Bronchial epithelial cell (primary cell): ENCODE results near the gene ZDHHC23. TPM values are rescaled to one million over a fixed set of nuclear protein-coding genes. Genes with fewer than 3 reads are reported as not detected.

Source experiments
- DNase-seq: peaks from one replicate; pipeline ENCODE4 v3.0.0-alpha.2; 2010; ENCODE audit warnings: low read depth
- FAIRE-seq: peaks from 2 replicates; lab custom pipeline; 2011; peaks lifted over from hg19 to GRCh38; lab: Jason Lieb, UNC
- H3K27me3 ChIP-seq: 2 replicates; pipeline ENCODE4 v1.5.1; 2011; ENCODE audit warnings: low read length; ENCODE audit not compliant: control insufficient read depth, insufficient read depth
- H3K36me3 ChIP-seq: 2 replicates; pipeline ENCODE4 v1.5.1; 2011; ENCODE audit warnings: low read length; ENCODE audit not compliant: control insufficient read depth, insufficient read depth
- H3K4me3 ChIP-seq: 2 replicates; pipeline ENCODE4 v1.5.1; 2011; ENCODE audit warnings: mild to moderate bottlenecking, low read depth, low read length, control low read depth
- total RNA-seq: library from RNA; depleted of rRNA; stranded (reverse); fragments of >200 nt; gene quantifications from 2 replicates; pipeline ENCODE4 v1.2.1, GENCODE V29; 2014
- TF ChIP-seq, protein P1 (sequence below): IDR thresholded peaks from 2 replicates; pipeline ENCODE4 v1.5.1; 2011; ENCODE audit warnings: mild to moderate bottlenecking, moderate library complexity, low read length, control low read depth, inconsistent platforms; ENCODE audit not compliant: insufficient read depth, severe bottlenecking

ZDHHC23 gene, protein sequence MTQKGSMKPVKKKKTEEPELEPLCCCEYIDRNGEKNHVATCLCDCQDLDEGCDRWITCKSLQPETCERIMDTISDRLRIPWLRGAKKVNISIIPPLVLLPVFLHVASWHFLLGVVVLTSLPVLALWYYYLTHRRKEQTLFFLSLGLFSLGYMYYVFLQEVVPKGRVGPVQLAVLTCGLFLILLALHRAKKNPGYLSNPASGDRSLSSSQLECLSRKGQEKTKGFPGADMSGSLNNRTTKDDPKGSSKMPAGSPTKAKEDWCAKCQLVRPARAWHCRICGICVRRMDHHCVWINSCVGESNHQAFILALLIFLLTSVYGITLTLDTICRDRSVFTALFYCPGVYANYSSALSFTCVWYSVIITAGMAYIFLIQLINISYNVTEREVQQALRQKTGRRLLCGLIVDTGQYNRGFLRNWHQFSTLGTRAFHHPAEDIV
- 1.3 TPM in 2 replicates for total RNA-seq

DNA sequence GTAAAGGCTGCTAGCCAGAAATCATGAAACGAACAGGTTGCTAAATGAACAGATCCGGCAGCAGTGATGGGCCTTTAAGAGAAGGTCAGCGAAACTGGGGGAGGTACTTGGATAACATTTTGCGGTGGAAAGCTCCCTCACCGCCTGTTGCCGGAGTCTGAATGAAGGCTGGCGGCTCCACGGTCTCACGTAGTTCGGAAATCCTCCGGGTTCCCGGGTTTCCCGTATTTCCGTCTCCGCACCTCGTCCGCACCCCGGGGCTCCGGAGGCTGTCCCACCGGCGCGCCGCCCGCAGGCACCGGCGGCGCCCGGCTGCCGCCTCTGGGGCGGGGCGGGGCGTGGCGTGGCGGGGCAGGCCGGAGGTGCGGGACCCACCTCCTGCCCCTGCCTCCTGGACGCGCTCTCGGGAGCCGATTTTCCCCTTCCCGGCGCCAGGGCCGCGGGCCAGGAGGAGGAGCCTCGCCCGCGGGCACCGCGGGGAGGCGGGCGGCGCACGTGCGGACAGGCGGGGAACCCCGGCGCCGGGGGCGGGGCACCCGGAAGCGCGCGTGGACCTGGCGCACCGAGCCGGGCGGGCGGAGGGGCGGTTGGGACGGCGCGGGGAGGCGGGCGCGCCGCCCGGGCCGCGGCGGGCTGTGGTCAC lies at the start of gene ZDHHC23:
TSS of gene ZDHHC23 (plus strand) at position 642 of the 643 bp plus-strand sequence. CDS start 790 bp downstream, outside the sequence.
- FAIRE-seq (no peak), DNase-seq (peak; percentile 37)
- H3K27me3 ChIP-seq = no peaks in the 10 kb centered on the region
- no peaks in the 10 kb centered on the region for H3K36me3 ChIP-seq
- TF ChIP-seq, protein P1, sequence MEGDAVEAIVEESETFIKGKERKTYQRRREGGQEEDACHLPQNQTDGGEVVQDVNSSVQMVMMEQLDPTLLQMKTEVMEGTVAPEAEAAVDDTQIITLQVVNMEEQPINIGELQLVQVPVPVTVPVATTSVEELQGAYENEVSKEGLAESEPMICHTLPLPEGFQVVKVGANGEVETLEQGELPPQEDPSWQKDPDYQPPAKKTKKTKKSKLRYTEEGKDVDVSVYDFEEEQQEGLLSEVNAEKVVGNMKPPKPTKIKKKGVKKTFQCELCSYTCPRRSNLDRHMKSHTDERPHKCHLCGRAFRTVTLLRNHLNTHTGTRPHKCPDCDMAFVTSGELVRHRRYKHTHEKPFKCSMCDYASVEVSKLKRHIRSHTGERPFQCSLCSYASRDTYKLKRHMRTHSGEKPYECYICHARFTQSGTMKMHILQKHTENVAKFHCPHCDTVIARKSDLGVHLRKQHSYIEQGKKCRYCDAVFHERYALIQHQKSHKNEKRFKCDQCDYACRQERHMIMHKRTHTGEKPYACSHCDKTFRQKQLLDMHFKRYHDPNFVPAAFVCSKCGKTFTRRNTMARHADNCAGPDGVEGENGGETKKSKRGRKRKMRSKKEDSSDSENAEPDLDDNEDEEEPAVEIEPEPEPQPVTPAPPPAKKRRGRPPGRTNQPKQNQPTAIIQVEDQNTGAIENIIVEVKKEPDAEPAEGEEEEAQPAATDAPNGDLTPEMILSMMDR = no peak
- peak within 1 kb of the TSS; percentile 47 for H3K4me3 ChIP-seq

DNA sequence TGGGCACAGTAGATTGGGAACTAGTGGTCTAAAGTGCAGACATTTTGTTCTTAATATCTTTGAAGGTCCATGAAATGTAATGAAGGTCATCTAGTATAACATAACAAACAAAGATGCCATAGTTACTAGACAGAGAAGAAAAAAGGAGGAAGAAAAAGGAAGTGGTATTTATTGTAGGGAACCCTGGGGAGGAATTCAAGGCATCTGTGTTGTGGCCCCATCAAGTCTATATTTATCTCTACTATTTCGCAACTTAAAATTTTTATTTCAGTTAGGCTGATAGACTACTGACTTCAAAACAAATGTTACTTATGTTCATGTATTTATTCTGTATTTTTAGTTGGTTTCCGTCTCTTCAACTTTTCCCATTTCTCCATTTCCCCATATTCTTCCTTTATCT lies 48.9 kb upstream of the ZDHHC23 start:
- TF ChIP-seq, protein P1 = no peak
- no peak for FAIRE-seq
- Histone ChIP-seq H3K4me3 (no peak overlapping the region), H3K27me3 (no peaks in the 10 kb centered on the region), H3K36me3 (no peaks in the 10 kb centered on the region)
- no peak for DNase-seq

DNA sequence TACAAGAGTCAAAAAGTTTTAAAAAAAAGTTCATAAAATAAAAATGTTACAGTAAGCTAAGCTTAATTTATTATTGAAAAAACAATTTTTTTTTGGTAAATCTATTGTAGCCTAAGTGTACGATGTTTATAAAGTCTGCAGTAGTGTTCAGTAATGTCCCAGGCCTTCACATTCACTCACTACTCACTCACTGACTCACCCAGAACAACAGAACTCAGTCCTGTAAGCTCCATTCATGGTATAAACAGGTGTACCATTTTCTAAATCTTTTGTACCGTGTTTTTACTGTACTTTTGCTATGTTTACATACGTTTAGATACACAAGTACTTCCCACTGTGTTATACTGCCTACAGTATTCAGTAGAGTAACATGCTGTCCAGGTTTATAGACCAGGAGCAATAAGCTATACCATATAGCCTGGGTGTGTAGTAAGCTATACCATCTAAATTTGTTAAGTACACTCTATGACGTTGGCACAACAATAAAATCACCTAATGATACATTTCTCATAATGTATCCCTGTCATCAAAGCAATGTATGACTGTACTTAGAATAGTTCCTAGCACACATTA lies 41.2 kb upstream of the ZDHHC23 start:
- TF ChIP-seq, protein P1 = no peak
- Histone ChIP-seq H3K4me3 (no peak overlapping the region), H3K27me3 (no peaks in the 10 kb centered on the region), H3K36me3 (no peaks in the 10 kb centered on the region)
- FAIRE-seq = no peak
- DNase-seq = no peak

DNA sequence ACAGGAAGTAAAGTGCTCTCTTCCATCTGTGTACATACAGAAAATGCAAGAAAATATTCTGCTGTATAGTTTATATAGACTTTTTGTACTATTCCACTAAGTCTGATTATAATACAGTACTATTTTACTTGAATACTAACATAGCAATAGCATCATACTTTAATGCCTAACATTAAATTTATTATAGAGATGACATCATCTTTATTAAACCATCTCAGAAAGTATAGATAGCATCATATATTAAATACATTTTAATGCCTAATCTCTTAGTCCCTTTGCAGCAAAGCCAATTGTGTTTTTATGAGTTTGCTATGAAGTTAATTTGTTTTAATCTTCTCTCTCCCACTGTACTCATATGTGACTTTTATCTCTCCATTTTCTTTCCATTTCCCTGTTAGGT lies 39.7 kb upstream of the ZDHHC23 start:
- no peak for DNase-seq
- no peaks in the 10 kb centered on the region for H3K27me3 ChIP-seq

DNA sequence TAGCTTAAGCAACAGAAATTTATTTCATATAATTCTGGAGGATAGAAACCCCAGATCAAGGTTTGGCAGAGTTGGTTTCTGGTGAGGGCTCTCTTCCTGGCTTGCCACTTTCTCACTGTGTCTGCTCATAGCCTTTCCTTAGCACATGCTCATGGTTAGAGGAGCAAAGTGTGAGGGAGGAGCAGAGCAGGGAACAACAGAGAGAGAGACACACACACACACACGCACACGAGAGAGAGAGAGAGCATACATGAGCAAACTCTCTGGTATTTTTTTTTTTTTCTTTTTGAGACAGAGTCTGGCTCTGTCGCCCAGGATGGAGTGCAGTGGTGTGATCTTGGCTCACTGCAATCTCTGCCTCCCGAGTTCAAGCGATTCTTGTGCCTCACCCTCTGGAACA lies 36.8 kb upstream of the ZDHHC23 start:
- Histone ChIP-seq H3K36me3 (no peaks in the 10 kb centered on the region), H3K4me3 (no peak overlapping the region), H3K27me3 (no peaks in the 10 kb centered on the region)
- TF ChIP-seq, protein P1 = no peak
- FAIRE-seq (no peak), DNase-seq (no peak)

More for the DNA sequence above, 39.7 kb upstream of the ZDHHC23 start:
- Histone ChIP-seq H3K4me3 (no peak overlapping the region), H3K36me3 (no peaks in the 10 kb centered on the region)
- TF ChIP-seq, protein P1 = no peak
- FAIRE-seq = no peak
